ENCODE data around the gene HS6ST1.

- TF ChIP-seq CTCF (conservative IDR thresholded peaks at IDR 0.05 in 1 of 2, IDR thresholded peaks at IDR 0.05 in 1 of 2; ENCODE audit: extremely low read depth in 1 of 2, insufficient read depth in 1 of 2, low read depth in 1 of 2, low read length in 2 of 2), result no peak
- TF ChIP-seq EZH2 (IDR thresholded peaks at IDR 0.05; ENCODE audit: borderline replicate concordance, low read length), result no peak
Measured at GRCh38 chr2:128258218-128258617, 60.5 kb downstream of the HS6ST1 start.
